Fibroblast of lung (primary cell): Measurements from ENCODE around the gene RPL13A. TPM values are rescaled to one million over a fixed set of nuclear protein-coding genes. Genes with fewer than 3 reads are reported as not detected.
"Not testable (repeated sequence)": the region's sequence is repeated elsewhere in the genome, so short reads cannot be mapped to it uniquely, and the experiment has no call there.

Experiments
- DNase-seq, 2 donors: peaks; one replicate each; pipeline versions ENCODE4 v3.0.0 to v3.0.0-alpha.2; 2010; ENCODE audit warnings: low read depth in 2 of 2
- H2AFZ ChIP-seq: 2 replicates; pipeline ENCODE4 v1.5.1; 2012; ENCODE audit warnings: low read length, control low read depth, inconsistent platforms
- H3K27ac ChIP-seq: 2 replicates; pipeline ENCODE4 v1.5.1; 2011; ENCODE audit warnings: low read length, control low read depth; ENCODE audit not compliant: insufficient read depth
- H3K27me3 ChIP-seq: 2 replicates; pipeline ENCODE4 v1.5.1; 2011; ENCODE audit warnings: mild to moderate bottlenecking, low read length; ENCODE audit not compliant: control insufficient read depth, insufficient read depth
- H3K36me3 ChIP-seq: 2 replicates; pipeline ENCODE4 v1.5.1; 2011; ENCODE audit warnings: low read length; ENCODE audit not compliant: control insufficient read depth, insufficient read depth
- H3K4me1 ChIP-seq: 2 replicates; pipeline ENCODE4 v1.5.1; 2011; ENCODE audit warnings: low read length; ENCODE audit not compliant: control insufficient read depth, insufficient read depth; ENCODE audit errors: extremely low read depth
- H3K4me2 ChIP-seq: 2 replicates; pipeline ENCODE4 v1.5.1; 2011; ENCODE audit warnings: low read length, control low read depth; ENCODE audit not compliant: insufficient read depth; ENCODE audit errors: extremely low read depth
- H3K4me3 ChIP-seq, 4 experiments: fragments of 200-600 bp in 1 of 4; sonication (generic) in 1 of 4; replicated peaks in 1 of 4; 2 replicates each; pipeline ENCODE4 v1.5.1; 2011 to 2016; ENCODE audit warnings: low read length in 4 of 4, low read depth in 3 of 4, mild to moderate bottlenecking in 3 of 4, control low read depth in 2 of 4, inconsistent platforms in 1 of 4, mixed read lengths in 1 of 4; ENCODE audit not compliant: insufficient read depth in 1 of 4; ENCODE audit errors: control extremely low read depth in 1 of 4
- H3K79me2 ChIP-seq: 2 replicates; pipeline ENCODE4 v1.5.1; 2012; ENCODE audit warnings: mild to moderate bottlenecking, low read length, inconsistent platforms; ENCODE audit not compliant: control insufficient read depth, insufficient read depth
- H3K9ac ChIP-seq: 2 replicates; pipeline ENCODE4 v1.5.1; 2011; ENCODE audit warnings: mild to moderate bottlenecking, low read length, control low read depth; ENCODE audit not compliant: insufficient read depth
- H3K9me3 ChIP-seq: 2 replicates; pipeline ENCODE4 v1.5.1; 2012; ENCODE audit warnings: low read depth, low read length; ENCODE audit not compliant: control insufficient read depth, insufficient read depth
- H4K20me1 ChIP-seq: 2 replicates; pipeline ENCODE4 v1.5.1; 2011; ENCODE audit warnings: low read length; ENCODE audit not compliant: control insufficient read depth, insufficient read depth; ENCODE audit errors: extremely low read depth
- EZH2 ChIP-seq: IDR thresholded peaks from 2 replicates; pipeline ENCODE4 v1.5.1; 2012; ENCODE audit warnings: low read length, control low read depth, mild to moderate bottlenecking; ENCODE audit errors: missing control alignments
- polyA plus RNA-seq, 2 donors: library from polyadenylated mRNA; depleted of rRNA in 1 of 2; stranded (reverse) in 1 of 2; unstranded in 1 of 2; fragments of >200 nt; gene quantifications; 2 replicates each; pipeline ENCODE4 v1.2.1, GENCODE V29; 2011 to 2012; ENCODE audit warnings: missing spikeins in 1 of 2
- total RNA-seq: library from RNA; depleted of rRNA; stranded (reverse); fragments of >200 nt; gene quantifications from 2 replicates; pipeline ENCODE4 v1.2.1, GENCODE V29; 2014
- TF ChIP-seq, protein P1 (sequence below), 2 donors: IDR thresholded peaks in 1 of 2; conservative IDR thresholded peaks in 1 of 2; 1 replicate in 1 of 2; 2 replicates in 1 of 2; pipeline ENCODE4 v1.5.1; 2011 to 2012; ENCODE audit warnings: low read length in 2 of 2, control low read depth in 1 of 2, inconsistent platforms in 1 of 2, low read depth in 1 of 2, mild to moderate bottlenecking in 1 of 2

RPL13A gene
- total and polyA plus RNA-seq, 2 donors (not counting 1 experiment from before 2014, with no cell fraction given): 1,418 to 3,385 TPM

DNA sequence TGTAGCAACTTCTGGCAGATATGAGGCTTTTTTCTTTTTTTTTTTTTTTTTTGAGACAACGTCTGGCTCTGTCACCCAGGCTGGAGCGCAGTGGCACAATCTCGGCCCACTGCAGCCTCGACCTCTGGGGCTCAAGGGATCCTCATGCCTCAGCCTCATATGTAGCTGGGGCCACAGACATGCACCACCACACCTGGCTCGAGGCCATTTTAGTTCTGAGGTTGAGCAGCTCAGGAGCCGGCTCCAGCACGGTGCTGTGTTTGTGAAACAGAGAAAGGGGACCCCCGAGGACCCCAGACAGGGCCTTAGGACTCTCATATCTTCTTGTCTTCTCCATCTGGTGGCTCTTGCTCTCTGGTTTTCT, 16.8 kb upstream of the RPL13A start:
- Histone ChIP-seq H3K36me3 (no peaks in the 10 kb centered on the region), H3K4me3 (no peak overlapping the region), H3K27me3 (no peaks in the 10 kb centered on the region), H4K20me1 (no peaks in the 10 kb centered on the region), H3K79me2 (no peaks in the 10 kb centered on the region), H3K9me3 (no peaks in the 10 kb centered on the region), H3K9ac (no peak overlapping the region), H3K4me1 (no peaks in the 10 kb centered on the region), H3K27ac (no peak overlapping the region), H2AFZ (no peak overlapping the region), H3K4me2 (no peak overlapping the region)
- no peak for DNase-seq
- no peak for TF ChIP-seq EZH2
- TF ChIP-seq, protein P1, sequence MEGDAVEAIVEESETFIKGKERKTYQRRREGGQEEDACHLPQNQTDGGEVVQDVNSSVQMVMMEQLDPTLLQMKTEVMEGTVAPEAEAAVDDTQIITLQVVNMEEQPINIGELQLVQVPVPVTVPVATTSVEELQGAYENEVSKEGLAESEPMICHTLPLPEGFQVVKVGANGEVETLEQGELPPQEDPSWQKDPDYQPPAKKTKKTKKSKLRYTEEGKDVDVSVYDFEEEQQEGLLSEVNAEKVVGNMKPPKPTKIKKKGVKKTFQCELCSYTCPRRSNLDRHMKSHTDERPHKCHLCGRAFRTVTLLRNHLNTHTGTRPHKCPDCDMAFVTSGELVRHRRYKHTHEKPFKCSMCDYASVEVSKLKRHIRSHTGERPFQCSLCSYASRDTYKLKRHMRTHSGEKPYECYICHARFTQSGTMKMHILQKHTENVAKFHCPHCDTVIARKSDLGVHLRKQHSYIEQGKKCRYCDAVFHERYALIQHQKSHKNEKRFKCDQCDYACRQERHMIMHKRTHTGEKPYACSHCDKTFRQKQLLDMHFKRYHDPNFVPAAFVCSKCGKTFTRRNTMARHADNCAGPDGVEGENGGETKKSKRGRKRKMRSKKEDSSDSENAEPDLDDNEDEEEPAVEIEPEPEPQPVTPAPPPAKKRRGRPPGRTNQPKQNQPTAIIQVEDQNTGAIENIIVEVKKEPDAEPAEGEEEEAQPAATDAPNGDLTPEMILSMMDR (conservative IDR thresholded peaks at IDR 0.05 in 1 of 2, IDR thresholded peaks at IDR 0.05 in 1 of 2; ENCODE audit: low read depth in 1 of 2, low read length in 2 of 2): no peak

DNA sequence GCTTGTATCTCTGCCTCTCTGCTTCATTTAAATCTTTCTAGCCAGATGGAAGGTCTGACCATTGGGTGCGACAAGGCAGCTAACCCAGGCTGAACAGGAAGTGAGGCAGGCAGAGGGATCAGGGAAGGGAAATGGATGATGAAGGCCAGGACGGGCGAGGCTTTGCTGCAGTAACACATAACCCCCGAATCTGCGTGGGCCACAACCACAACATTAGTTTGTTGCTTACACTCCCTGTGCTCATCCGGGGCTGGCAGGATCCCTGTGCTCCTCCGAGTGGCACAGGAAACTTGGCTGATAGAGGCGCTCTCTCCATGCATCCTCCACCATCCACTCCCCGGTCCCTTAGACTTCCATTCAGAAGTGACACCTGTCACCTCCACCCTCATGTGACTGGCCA, 14.5 kb upstream of the RPL13A start:
- peak overlapping the region; percentile 45 for H2AFZ ChIP-seq

DNA sequence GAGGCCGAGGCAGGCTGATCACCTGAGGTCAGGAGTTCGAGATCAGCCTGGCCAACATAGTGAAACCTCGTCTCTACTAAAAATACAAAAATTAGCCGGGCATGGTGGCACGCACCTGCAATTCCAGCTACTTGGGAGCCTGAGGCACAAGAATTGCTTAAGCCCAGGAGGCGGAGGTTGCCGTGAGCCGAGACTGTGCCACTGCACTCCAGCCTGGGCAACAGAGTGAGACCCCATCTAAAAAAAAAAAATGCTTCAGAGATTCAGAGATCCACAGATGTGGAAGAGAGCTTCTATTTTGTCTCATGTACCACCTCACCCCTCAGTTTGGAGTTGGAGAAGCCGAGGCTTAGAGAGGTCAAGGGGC, 13.9 kb upstream of the RPL13A start:
- not testable (repeated sequence) for H4K20me1 ChIP-seq, H3K27me3 ChIP-seq, H3K79me2 ChIP-seq, H3K4me1 ChIP-seq, H3K36me3 ChIP-seq, H3K9me3 ChIP-seq, H3K27ac ChIP-seq, DNase-seq
- Histone ChIP-seq H2AFZ (peak overlapping the region; percentile 90), H3K9ac (peak overlapping the region; percentile 36), H3K4me3 (peak overlapping the region; percentile 62 to 76 (median 74)), H3K4me2 (peak overlapping the region; percentile 95)

More for the DNA sequence above, 14.5 kb upstream of the RPL13A start:
- TF ChIP-seq, protein P1 (conservative IDR thresholded peaks at IDR 0.05 in 1 of 2, IDR thresholded peaks at IDR 0.05 in 1 of 2; ENCODE audit: low read depth in 1 of 2, low read length in 2 of 2): no peak
- TF ChIP-seq EZH2: no peak
- no peaks in the 10 kb centered on the region for H3K9me3 ChIP-seq
- no peaks in the 10 kb centered on the region for H3K36me3 ChIP-seq
- H3K27ac ChIP-seq: no peak overlapping the region
- H4K20me1 ChIP-seq: no peaks in the 10 kb centered on the region
- H3K4me1 ChIP-seq: no peaks in the 10 kb centered on the region
- H3K4me2 ChIP-seq: no peak overlapping the region
- H3K4me3 ChIP-seq: no peak overlapping the region
- H3K79me2 ChIP-seq: no peaks in the 10 kb centered on the region
- no peaks in the 10 kb centered on the region for H3K27me3 ChIP-seq
- DNase-seq: no peak
- no peak overlapping the region for H3K9ac ChIP-seq
